Measurements from ENCODE around the gene TGFB1. TPM values are rescaled to one million over a fixed set of nuclear protein-coding genes. Genes with fewer than 3 reads are reported as not detected.

Gene TGFB1
- total RNA-seq, 1 experiment from 2014 or later = 10.4 TPM

DNA sequence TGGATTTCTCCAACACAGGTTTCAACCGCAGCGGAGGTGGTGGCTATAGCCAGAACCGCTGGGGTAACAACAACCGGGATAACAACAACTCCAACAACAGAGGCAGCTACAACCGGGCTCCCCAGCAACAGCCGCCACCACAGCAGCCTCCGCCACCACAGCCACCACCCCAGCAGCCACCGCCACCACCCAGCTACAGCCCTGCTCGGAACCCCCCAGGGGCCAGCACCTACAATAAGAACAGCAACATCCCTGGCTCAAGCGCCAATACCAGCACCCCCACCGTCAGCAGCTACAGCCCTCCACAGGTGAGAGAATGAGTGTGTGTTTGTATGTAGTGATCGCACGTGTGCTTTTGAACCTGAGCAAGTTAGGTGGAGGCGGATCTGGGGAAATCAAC lies 49.8 kb downstream of the TGFB1 start:
- Mint-ChIP-seq H3K36me3 (peaks cover 78% of the 10 kb centered on the region), H3K4me1 (peaks cover 11% of the 10 kb centered on the region), H3K9me3 (no peaks in the 10 kb centered on the region), H3K27me3 (ENCODE audit: low read depth) (no peaks in the 10 kb centered on the region), H3K27ac (no peak overlapping the region), H3K4me3 (no peak overlapping the region)
- TF ChIP-seq ZNF423 (CRISPR knock-in tag; IDR thresholded peaks at IDR 0.05) (no peak), ATF3 (CRISPR knock-in tag; conservative IDR thresholded peaks at IDR 0.05) (no peak), ZMAT4 (CRISPR knock-in tag; IDR thresholded peaks at IDR 0.05) (no peak), FOXP1 (CRISPR knock-in tag; IDR thresholded peaks at IDR 0.05; ENCODE audit: borderline replicate concordance) (no peak), SOX15 (CRISPR knock-in tag; IDR thresholded peaks at IDR 0.05) (no peak), ZNF138 (CRISPR knock-in tag; conservative IDR thresholded peaks at IDR 0.05) (no peak), GRHL2 (CRISPR knock-in tag; IDR thresholded peaks at IDR 0.05; ENCODE audit: insufficient replicate concordance, severe bottlenecking) (no peak)
- TF ChIP-seq, protein P1, sequence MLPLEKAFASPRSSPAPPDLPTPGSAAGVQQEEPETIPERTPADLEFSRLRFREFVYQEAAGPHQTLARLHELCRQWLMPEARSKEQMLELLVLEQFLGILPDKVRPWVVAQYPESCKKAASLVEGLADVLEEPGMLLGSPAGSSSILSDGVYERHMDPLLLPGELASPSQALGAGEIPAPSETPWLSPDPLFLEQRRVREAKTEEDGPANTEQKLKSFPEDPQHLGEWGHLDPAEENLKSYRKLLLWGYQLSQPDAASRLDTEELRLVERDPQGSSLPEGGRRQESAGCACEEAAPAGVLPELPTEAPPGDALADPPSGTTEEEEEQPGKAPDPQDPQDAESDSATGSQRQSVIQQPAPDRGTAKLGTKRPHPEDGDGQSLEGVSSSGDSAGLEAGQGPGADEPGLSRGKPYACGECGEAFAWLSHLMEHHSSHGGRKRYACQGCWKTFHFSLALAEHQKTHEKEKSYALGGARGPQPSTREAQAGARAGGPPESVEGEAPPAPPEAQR (CRISPR knock-in tag; IDR thresholded peaks at IDR 0.05) = no peak
- TF ChIP-seq, protein P2, sequence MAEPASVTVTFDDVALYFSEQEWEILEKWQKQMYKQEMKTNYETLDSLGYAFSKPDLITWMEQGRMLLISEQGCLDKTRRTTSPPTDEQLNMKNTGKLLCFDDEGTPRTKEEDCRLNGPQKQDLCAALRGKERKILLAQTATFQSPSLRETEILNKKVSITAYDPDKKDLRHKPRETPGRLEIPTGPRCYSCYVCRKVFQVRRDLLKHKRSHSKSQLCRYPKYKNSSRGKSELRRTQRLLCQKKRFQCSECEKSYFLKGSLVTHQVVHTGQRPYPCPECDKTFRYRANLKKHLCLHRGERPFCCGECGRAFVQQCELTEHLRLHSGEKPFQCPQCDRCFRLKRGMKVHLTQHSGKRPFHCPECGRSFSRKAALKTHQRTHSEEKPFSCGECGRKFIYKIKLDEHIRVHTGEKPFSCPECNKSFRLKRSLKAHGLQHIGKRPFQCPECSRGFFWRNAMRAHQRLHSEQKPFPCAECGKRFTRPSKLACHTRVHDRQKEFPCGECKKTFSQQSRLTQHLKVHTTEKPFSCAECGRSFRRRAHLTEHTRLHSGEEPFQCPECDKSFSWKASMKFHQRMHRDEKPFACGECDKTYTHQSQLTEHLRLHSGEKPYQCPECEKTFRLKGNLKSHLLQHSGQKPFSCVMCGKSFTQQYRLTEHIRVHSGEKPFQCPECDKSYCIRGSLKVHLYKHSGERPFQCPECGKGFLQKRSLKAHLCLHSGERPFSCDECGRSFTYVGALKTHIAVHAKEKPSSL (CRISPR knock-in tag; conservative IDR thresholded peaks at IDR 0.05) = no peak
- POLR2A ChIA-PET = interaction anchor here (0.9 kb wide), 1 partner anchor 18 kb away, joined by 3 read pairs; no protein-coding TSS in a partner anchor
- ATAC-seq (no peak), DNase-seq (ENCODE audit: low spot score) (no peak)
- CTCF ChIA-PET = interaction anchor here (0.9 kb wide), 1 partner anchor 41 kb away, joined by 3 read pairs; no protein-coding TSS in a partner anchor

GRCh38 chr19:41302624-41303351 lies 50.9 kb downstream of the TGFB1 start:
- Mint-ChIP-seq H3K36me3 (peaks cover 90% of the 10 kb centered on the region), H3K4me3 (no peak overlapping the region), H3K27me3 (ENCODE audit: low read depth) (no peaks in the 10 kb centered on the region), H3K9me3 (no peaks in the 10 kb centered on the region), H3K27ac (peak overlapping the region; percentile 41; the same call in 1 of the 2 replicates), H3K4me1 (peaks cover 2% of the 10 kb centered on the region)
- ChIA-PET CTCF (interaction anchor here (0.6 to 0.9 kb wide), 2 partner anchors 13 to 40 kb away, joined by 3 read pairs; no protein-coding TSS in a partner anchor), POLR2A (interaction anchor here (0.6 to 1.1 kb wide), 3 partner anchors 19 to 563 kb away, joined by 3 to 5 read pairs (median 4); no protein-coding TSS in a partner anchor)
- ATAC-seq = no peak
- no peak for DNase-seq (ENCODE audit: low spot score)
- TF ChIP-seq ZNF138 (CRISPR knock-in tag; conservative IDR thresholded peaks at IDR 0.05) = no peak
- no peak for TF ChIP-seq SOX15 (CRISPR knock-in tag; IDR thresholded peaks at IDR 0.05)
- no peak for TF ChIP-seq SP1 (CRISPR knock-in tag; conservative IDR thresholded peaks at IDR 0.05)
- TF ChIP-seq GABPB1 (CRISPR knock-in tag; IDR thresholded peaks at IDR 0.05) = no peak
- TF ChIP-seq RORB (CRISPR knock-in tag; IDR thresholded peaks at IDR 0.05) = no peak
- TF ChIP-seq, protein P3, sequence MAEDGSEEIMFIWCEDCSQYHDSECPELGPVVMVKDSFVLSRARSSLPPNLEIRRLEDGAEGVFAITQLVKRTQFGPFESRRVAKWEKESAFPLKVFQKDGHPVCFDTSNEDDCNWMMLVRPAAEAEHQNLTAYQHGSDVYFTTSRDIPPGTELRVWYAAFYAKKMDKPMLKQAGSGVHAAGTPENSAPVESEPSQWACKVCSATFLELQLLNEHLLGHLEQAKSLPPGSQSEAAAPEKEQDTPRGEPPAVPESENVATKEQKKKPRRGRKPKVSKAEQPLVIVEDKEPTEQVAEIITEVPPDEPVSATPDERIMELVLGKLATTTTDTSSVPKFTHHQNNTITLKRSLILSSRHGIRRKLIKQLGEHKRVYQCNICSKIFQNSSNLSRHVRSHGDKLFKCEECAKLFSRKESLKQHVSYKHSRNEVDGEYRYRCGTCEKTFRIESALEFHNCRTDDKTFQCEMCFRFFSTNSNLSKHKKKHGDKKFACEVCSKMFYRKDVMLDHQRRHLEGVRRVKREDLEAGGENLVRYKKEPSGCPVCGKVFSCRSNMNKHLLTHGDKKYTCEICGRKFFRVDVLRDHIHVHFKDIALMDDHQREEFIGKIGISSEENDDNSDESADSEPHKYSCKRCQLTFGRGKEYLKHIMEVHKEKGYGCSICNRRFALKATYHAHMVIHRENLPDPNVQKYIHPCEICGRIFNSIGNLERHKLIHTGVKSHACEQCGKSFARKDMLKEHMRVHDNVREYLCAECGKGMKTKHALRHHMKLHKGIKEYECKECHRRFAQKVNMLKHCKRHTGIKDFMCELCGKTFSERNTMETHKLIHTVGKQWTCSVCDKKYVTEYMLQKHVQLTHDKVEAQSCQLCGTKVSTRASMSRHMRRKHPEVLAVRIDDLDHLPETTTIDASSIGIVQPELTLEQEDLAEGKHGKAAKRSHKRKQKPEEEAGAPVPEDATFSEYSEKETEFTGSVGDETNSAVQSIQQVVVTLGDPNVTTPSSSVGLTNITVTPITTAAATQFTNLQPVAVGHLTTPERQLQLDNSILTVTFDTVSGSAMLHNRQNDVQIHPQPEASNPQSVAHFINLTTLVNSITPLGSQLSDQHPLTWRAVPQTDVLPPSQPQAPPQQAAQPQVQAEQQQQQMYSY (CRISPR knock-in tag; IDR thresholded peaks at IDR 0.05) = no peak
- TF ChIP-seq, protein P4, sequence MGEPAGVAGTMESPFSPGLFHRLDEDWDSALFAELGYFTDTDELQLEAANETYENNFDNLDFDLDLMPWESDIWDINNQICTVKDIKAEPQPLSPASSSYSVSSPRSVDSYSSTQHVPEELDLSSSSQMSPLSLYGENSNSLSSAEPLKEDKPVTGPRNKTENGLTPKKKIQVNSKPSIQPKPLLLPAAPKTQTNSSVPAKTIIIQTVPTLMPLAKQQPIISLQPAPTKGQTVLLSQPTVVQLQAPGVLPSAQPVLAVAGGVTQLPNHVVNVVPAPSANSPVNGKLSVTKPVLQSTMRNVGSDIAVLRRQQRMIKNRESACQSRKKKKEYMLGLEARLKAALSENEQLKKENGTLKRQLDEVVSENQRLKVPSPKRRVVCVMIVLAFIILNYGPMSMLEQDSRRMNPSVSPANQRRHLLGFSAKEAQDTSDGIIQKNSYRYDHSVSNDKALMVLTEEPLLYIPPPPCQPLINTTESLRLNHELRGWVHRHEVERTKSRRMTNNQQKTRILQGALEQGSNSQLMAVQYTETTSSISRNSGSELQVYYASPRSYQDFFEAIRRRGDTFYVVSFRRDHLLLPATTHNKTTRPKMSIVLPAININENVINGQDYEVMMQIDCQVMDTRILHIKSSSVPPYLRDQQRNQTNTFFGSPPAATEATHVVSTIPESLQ (CRISPR knock-in tag; IDR thresholded peaks at IDR 0.05) = no peak
- TF ChIP-seq, protein P5, sequence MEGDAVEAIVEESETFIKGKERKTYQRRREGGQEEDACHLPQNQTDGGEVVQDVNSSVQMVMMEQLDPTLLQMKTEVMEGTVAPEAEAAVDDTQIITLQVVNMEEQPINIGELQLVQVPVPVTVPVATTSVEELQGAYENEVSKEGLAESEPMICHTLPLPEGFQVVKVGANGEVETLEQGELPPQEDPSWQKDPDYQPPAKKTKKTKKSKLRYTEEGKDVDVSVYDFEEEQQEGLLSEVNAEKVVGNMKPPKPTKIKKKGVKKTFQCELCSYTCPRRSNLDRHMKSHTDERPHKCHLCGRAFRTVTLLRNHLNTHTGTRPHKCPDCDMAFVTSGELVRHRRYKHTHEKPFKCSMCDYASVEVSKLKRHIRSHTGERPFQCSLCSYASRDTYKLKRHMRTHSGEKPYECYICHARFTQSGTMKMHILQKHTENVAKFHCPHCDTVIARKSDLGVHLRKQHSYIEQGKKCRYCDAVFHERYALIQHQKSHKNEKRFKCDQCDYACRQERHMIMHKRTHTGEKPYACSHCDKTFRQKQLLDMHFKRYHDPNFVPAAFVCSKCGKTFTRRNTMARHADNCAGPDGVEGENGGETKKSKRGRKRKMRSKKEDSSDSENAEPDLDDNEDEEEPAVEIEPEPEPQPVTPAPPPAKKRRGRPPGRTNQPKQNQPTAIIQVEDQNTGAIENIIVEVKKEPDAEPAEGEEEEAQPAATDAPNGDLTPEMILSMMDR (IDR thresholded peaks at IDR 0.05) = no peak
- no peak for TF ChIP-seq CDX4 (CRISPR knock-in tag; IDR thresholded peaks at IDR 0.05; ENCODE audit: borderline replicate concordance)
- TF ChIP-seq, protein P6, sequence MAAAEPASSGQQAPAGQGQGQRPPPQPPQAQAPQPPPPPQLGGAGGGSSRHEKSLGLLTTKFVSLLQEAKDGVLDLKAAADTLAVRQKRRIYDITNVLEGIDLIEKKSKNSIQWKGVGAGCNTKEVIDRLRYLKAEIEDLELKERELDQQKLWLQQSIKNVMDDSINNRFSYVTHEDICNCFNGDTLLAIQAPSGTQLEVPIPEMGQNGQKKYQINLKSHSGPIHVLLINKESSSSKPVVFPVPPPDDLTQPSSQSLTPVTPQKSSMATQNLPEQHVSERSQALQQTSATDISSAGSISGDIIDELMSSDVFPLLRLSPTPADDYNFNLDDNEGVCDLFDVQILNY (CRISPR knock-in tag; IDR thresholded peaks at IDR 0.05) = no peak
- no peak for TF ChIP-seq HMGA2 (CRISPR knock-in tag; IDR thresholded peaks at IDR 0.05)
- no peak for TF ChIP-seq CBFB (CRISPR knock-in tag; IDR thresholded peaks at IDR 0.05; ENCODE audit: low read depth)
